Colon (tissue), 2 donors: Measurements from ENCODE around the gene ELOF1.

ENCODE experiments used
- FAIRE-seq: peaks from 2 replicates; lab custom pipeline; 2012; peaks lifted over from hg19 to GRCh38; lab: Jason Lieb, UNC
- donor health status: control.
- donor health status: control.

The ELOF1 gene

GRCh38 chr19:11534948-11535347 is 24.1 kb downstream of the ELOF1 start:
- FAIRE-seq: no peak

DNA sequence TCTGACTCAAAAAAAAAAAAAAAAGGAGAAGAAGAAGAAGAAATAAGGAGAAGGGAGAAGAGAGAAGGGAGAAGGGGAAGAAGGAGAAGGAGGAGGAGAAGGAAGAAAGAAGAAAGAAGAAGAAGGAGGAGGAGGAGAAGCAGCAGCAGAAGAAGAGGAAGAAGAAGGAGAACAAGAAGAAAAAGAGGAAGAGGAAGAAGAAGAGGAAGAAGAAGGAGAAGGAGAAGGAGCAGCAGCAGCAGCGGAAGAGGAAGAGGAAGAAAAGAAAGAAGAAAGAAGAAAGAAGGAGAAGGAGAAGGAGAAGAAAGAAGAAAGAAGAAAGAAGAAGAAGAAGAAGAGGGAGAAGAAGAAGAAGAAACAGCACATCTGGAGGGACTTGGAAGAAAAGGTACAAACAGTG is 24.5 kb downstream of the ELOF1 start:
- FAIRE-seq: no peak

GRCh38 chr19:11530432-11530831 is 28.6 kb downstream of the ELOF1 start:
- FAIRE-seq: no peak

DNA sequence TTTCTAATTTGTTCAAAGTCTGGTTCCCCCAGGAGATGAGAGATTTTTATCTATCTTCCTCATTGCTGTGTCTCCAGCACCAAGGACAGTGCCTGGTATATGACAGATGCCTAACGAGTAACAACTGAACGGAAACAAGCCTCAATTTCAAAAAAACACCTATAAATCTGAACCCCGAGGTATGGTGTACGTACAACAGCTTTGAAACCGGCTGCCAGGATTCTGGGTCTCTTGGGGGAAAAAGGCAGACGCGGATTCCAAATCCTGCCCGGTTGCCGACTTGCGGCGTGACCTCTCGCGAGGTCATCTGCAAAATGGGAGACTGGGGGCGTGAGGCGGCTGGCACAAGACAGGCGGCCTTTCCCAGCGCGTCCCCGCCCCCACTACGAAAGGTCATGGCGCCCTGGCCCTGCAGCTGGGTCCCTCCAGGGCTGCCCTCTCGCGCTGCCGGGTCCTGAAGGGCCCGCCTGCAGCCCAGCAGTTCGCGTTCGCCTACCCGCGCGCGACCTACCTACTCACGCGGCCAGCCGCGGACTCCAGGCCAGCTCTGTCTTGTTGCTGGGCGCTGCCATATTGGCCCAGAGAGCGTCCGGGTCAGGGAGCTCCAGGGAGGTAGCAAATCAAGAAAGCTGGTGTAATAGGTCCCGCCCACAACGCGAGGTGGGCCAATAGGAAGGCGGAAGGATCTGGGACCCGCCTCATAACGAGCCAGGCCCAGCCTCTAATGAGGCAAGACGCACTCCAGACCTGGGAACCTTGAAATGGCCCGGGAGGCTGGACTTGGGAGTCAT is 30.3 kb downstream of the ELOF1 start, which contains the start of gene ECSIT:
Gene ECSIT (minus strand): TSS at position 584 of the 791 bp plus-strand sequence. CDS start 9,964 bp downstream, outside the sequence.
- no peak for FAIRE-seq

DNA sequence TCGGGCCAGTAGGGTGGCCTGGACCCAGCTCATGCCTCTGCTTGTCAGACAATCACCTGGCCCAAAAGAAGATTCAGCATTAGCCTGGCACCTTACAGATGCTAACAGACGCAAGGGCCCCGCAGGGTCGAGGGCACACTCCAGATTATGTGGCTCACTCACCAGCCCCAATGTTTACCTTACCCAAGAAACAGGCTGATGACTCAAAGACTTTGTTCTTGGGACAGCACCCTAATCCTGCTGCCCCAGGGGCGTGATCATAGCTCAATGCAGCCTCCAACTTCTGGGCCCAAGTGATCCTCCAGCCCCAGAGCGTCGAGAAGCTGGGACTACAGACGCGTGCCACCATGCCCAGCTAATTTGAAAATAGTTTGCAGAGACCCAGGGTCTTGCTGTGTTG is 39.9 kb downstream of the ELOF1 start:
- no peak for FAIRE-seq

DNA sequence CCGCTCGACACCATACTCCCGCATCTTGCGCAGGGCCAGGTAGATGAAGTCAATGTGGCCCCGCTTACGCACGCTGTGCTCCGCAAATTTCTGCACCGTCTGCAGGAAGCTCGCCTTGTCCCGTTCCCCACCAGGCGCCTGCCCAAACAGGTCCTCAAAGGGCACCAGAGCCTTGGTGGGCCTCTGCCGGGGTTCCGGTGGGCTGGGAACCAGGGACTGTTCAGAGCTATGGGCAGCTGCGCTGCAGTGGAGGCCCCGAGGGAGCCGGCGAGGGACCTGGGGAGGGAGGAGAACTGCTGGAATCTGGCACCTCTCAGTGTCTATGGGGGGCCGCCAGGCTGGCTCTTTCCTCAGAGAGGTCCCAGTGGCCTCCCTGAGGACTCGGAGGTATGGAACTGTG is 45.1 kb downstream of the ELOF1 start:
- FAIRE-seq: no peak

DNA sequence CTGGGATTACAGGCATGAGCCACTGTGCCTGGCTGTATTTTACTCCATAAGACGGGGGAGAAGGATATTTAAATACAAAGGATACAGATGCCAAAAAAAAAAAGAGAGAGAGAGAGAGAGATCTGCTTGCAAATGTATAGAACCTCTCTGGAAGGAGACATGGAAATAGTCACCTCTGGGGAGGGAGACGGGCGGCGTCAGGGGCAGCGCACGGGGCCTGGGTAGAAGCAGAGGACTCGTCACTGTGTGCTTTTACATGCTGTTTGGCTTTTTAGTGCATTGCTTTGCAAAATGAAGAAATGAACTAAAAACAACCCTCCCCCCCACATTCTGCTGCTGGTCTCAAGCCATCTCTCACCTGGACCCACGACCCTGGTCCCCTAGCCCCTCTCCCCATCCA is 48.6 kb downstream of the ELOF1 start:
- FAIRE-seq: no peak

- no peak for FAIRE-seq
Measured at GRCh38 chr19:11507370-11508078, 51.5 kb downstream of the ELOF1 start.

- FAIRE-seq: no peak
Measured at GRCh38 chr19:11506967-11507366, 52.1 kb downstream of the ELOF1 start.

GRCh38 chr19:11506101-11506555 is 52.9 kb downstream of the ELOF1 start:
- no peak for FAIRE-seq

DNA sequence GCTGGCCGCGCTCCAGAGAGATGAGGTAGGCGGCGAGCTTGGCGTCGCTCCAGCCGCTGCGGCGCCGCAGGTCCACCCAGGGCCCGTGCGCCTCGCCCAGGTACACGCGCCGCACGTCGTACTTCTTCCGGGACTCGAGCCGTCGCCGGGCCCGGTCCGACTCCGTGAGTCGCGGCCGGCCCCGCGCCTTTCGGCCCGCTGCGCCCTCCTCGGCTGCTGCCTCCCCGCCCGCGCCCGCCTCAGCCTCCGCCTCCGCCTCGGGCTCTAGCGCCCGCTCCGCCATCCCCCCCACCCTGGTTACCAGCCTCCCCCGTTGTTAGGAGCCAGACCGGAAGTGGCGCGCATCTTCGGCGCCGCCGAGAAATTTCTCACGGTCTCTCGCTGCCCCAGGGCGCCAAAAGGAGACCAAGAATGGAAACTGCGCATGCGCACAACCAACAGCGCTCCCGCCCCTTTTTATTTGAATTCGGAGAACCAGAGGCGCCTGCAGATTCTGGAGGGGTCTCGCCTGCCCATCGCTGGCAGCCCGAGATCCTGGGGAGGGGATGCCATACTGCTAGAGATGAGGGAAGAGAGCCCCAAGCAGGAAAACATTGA is 53.4 kb downstream of the ELOF1 start, which contains the start of gene ZNF653:
Gene ZNF653 (minus strand): TSS at position 336 of the 597 bp plus-strand sequence. CDS start 53 bp downstream, at position 283.
- no peak for FAIRE-seq

- FAIRE-seq: no peak
Measured at GRCh38 chr19:11505032-11505503, 54.0 kb downstream of the ELOF1 start.

DNA sequence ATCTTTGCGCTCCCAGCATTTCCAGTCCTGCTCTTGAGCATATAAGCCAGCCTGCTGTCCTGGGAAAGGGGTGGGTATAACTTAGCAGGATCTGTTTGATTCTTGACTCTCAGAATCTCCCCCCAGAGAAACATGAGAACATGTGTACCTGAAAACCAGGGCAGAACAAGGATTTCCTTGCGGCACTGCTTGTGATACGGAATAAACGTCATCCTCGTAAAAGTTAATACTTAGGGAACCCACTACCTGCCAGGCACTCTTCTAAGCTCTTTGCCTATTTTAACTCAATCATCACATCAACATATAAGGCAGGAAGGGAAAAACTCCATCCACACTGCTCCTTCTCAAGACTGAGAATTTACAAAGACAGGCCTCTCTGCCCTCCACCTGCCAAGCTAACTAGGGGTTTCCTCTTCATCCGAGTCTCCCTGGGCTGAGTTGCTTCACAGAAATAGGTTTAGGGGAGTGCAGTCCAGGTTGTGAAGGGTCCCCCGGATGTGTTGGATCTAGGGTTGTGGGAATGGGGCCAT is 54.5 kb downstream of the ELOF1 start:
- FAIRE-seq: no peak
